Inferior parietal cortex (tissue), 1 donor: ENCODE results near the gene DLG2.
"Not testable (repeated sequence)": the region's sequence is repeated elsewhere in the genome, so short reads cannot be mapped to it uniquely, and the experiment has no call there.

ENCODE experiments used
- DNase-seq: peaks from one replicate; pipeline ENCODE4 v3.0.0-alpha.2; 2016; ENCODE audit errors: extremely low spot score

Gene DLG2

GRCh38 chr11:84847842-84848241 is 779.3 kb downstream of the DLG2 start:
- no peak for DNase-seq

- not testable (repeated sequence) for DNase-seq
These were observed 786.9 kb downstream of the DLG2 start for GRCh38 chr11:84840201-84840600.

GRCh38 chr11:84837402-84838069 is 789.6 kb downstream of the DLG2 start:
- DNase-seq: no peak

- no peak for DNase-seq
These were observed 790.8 kb downstream of the DLG2 start for GRCh38 chr11:84836371-84836770.

GRCh38 chr11:84833488-84834088 is 793.6 kb downstream of the DLG2 start:
- no peak for DNase-seq

- DNase-seq: no peak
These were observed 796.8 kb downstream of the DLG2 start for GRCh38 chr11:84830372-84830771.

- DNase-seq: no peak
These were observed 798.0 kb downstream of the DLG2 start for GRCh38 chr11:84829162-84829561.

GRCh38 chr11:84828616-84829015 is 798.5 kb downstream of the DLG2 start:
- no peak for DNase-seq

GRCh38 chr11:84825106-84825660 is 802.0 kb downstream of the DLG2 start:
- DNase-seq: no peak

- DNase-seq: no peak
These were observed 802.5 kb downstream of the DLG2 start for GRCh38 chr11:84824624-84825023.

GRCh38 chr11:84819537-84819936 is 807.6 kb downstream of the DLG2 start:
- no peak for DNase-seq

GRCh38 chr11:84819128-84819527 is 808.0 kb downstream of the DLG2 start:
- no peak for DNase-seq

- DNase-seq: no peak
These were observed 809.1 kb downstream of the DLG2 start for GRCh38 chr11:84817998-84818397.

GRCh38 chr11:84812471-84812969 is 814.6 kb downstream of the DLG2 start:
- DNase-seq: peak; percentile 72

GRCh38 chr11:84806354-84806753 is 820.8 kb downstream of the DLG2 start:
- DNase-seq: no peak

- no peak for DNase-seq
These were observed 823.1 kb downstream of the DLG2 start for GRCh38 chr11:84804041-84804440.

GRCh38 chr11:84800755-84801346 is 826.3 kb downstream of the DLG2 start:
- no peak for DNase-seq

- no peak for DNase-seq
These were observed 828.0 kb downstream of the DLG2 start for GRCh38 chr11:84799112-84799511.

- no peak for DNase-seq
These were observed 831.4 kb downstream of the DLG2 start for GRCh38 chr11:84795698-84796097.

- DNase-seq: no peak
These were observed 832.3 kb downstream of the DLG2 start for GRCh38 chr11:84794663-84795443.

GRCh38 chr11:84793318-84793717 is 833.8 kb downstream of the DLG2 start:
- DNase-seq: no peak

GRCh38 chr11:84790849-84791427 is 836.2 kb downstream of the DLG2 start:
- DNase-seq: no peak
